HG03432 (cell line): ENCODE data around the gene FAAP24.
"Not testable (repeated sequence)": the region's sequence is repeated elsewhere in the genome, so short reads cannot be mapped to it uniquely, and the experiment has no call there.

Source experiments
- ATAC-seq: cut with Tn5 transposase; IDR thresholded peaks from one replicate; pipeline ENCODE4 v1.9.1; 2021; ENCODE audit warnings: mild to moderate bottlenecking, moderate library complexity; ENCODE audit not compliant: unreplicated experiment

The FAAP24 gene, protein sequence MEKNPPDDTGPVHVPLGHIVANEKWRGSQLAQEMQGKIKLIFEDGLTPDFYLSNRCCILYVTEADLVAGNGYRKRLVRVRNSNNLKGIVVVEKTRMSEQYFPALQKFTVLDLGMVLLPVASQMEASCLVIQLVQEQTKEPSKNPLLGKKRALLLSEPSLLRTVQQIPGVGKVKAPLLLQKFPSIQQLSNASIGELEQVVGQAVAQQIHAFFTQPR

DNA sequence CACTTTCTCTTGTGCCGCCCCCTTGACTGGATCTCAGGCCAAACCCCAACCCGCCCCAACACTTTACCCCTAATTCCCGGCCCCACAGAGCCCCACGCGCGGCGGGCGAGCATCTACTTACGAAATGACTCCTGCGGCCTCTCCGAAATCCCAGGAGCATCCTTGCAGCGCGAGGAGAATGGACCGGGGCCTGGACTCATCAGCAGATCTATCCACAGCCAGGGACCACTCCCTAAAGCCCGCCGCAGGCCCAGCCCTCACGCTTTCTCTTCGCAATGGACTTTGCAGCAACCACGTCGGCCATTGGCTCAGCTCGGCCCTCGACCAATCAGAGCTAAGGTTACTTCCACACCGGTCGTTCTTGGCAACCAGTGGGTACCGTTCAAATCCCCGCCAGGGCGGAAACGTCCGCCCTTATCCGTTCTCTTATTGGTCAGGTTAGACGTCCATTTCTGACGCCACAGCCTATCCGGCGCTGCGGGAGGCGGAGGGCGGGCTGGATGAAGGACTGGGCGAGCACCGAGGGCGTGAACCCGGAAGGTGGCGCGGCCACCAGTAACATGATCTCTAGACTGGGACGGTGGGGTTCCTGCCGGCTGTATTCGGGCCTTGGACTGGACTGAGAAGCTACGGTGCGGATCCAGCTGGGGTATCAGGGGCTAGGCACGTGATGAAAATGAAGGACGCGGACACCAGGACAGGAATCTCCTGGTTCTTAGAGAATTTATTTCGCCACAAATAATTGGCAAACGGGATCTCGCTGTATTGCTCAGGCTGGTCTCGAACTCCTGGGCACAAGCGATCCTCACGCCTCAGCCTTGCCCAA is at the start of gene FAAP24, which contains the start of gene CEP89:
FAAP24 (plus strand) TSS at position 528 of the 826 bp plus-strand sequence. CDS start 955 bp downstream, outside the sequence.
CEP89 (minus strand) TSS at position 244 of the 826 bp plus-strand sequence; CDS start at position 160, 84 bp downstream.
- peak; percentile 98 for ATAC-seq

DNA sequence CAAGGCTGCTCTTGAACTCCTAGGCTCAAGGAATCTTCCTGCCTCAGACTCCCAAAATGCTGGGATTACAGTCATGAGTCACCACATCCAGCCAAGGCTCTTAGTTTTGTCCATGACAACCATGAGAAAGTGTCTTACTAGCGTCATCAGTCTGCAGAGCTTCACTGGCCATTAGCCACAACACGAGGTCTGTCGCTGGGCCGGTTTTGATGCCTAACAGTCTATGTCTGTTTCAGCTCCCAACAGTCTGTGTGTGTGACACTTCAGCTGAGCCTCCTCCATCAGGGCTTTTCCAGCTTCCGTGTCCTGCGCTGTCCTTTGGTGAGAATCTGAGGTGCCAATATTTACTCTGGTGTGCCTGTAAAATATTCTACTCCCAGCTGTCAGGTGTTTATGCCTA is 47.8 kb upstream of the FAAP24 start:
- no peak for ATAC-seq

DNA sequence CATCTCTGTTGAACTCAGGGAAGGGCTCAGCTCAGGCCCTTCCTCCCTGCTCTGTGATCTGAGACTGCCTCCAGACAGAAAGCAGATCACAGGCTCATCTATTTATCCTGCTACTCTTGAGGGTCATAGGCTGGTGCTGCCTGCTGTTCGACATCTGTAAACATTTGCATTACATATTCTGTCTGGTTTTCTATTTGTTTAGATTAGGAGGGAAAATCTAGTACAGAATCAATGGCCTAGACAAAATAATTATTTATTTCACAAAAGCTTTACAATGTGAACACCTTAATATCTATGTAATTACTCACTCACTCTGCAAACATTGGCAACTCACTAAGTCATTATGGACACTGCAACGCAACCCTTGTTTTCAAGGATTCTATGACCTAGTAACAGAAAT is 43.2 kb upstream of the FAAP24 start:
- ATAC-seq, result no peak

DNA sequence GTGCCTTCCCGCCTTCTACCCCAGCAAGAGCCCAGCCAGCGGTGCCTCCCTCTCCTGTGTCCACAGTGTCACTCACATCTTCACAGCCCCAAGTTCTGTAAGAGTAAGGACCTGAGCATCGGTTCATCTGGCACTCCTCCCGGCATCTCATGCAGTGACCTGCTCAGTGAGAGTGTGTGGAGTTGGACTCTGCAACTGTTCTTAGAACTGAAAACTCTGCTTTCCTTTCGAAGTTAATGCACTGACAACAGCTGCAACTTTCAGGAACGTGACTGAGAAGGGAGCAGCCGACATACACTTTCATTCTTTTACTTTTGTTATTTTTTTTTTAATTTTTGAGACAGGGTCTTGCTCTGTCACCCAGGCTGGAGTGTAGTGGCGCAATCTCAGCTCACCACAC is 41.5 kb upstream of the FAAP24 start:
- ATAC-seq, result no peak

DNA sequence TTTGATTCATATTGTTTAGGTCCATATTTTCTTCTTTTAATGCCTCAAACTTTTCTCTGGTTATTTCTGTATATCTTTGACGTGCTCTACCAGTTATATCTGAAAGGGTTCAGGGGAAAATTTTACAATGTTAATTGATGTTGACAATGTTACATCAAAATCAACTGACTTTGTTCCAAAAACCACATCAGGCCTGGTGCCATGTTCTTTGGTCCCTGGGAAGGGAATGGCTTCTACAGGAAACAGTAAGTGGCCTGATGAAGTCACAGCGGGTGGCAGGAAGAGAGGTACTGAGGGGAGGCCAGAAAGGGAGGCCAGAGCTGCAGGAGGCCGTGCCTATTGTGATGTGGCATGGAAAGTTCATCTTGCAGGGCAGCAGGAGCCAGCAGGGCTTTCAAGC is 38.5 kb upstream of the FAAP24 start:
- ATAC-seq, result no peak

DNA sequence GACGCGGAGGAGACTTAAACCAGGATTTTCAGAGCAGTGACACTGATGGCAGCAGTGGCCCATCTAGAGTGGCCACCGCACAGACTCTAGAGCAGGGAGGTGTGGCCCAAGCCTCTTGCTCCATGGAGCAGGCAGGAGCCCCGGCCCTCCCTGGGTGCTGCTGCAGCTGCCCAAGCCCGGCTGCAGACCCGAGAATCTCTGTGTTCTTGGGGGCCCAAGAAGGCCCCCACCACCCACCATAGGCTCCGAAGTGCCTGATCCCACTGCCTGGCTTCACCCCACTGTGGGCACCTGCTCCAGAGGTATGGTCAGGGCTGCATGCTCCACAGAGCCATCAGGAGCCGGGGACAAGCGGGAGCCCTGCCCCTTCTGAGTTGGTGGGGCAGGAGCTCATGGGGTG is 36.4 kb upstream of the FAAP24 start:
- no peak for ATAC-seq

DNA sequence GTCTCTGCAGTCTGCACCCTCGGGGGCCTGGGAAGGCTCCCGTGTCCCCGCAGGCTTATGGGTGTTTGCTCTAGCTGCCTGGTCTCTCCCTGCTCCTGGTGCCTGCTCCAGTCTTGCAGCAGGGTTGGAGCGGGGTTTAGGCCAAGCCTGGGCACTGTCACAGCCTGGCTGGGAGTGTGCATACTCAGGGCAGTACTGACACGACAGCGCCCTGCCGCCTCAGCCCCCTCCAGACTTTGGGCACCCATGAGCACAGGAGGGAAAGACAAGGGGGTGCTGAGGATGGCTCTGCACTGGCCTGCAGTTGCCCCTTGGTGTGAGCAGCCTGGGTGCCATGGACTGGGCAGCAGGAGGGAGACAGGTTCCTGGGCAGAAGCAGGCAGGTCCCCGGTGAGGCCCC is 36.0 kb upstream of the FAAP24 start:
- ATAC-seq, result no peak

DNA sequence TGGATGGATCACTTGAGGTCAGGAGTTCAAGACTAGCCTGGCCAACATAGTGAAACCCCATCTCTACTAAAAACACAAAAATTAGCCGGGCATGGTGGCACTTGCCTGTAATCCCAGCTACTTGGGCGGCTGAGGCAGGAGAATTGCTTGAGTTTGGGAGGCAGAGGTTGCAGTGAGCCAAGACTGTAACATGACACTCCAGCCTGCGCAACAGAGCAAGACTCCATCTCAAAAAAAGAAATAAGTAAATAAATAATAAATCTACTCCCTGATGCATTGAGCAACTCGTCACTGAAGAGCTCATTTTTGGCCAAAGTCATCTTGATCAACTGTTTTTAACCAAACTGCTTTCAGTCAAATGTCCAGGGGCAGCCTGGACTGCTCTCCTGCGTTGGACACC is 30.8 kb upstream of the FAAP24 start:
- ATAC-seq, result not testable (repeated sequence)

DNA sequence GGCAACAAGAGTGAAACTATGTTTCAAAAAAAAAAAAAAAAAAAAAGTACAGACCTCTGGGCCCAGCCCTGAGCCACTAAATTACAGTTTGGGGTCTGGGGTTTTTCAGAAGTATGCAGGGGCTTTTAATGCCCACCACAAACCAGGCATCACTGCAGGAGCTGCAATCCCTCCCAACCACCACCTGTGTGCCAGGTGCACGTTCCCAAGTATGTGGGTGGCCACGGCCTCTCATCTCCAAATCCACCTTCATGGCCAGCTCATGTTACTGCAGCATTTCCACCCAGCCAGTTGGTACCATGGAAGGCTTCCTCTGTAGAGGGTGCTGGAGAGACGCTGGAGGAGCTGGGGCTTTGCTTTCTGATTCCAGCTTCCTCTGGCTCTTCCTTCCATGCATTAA is 26.8 kb upstream of the FAAP24 start:
- ATAC-seq, result no peak

DNA sequence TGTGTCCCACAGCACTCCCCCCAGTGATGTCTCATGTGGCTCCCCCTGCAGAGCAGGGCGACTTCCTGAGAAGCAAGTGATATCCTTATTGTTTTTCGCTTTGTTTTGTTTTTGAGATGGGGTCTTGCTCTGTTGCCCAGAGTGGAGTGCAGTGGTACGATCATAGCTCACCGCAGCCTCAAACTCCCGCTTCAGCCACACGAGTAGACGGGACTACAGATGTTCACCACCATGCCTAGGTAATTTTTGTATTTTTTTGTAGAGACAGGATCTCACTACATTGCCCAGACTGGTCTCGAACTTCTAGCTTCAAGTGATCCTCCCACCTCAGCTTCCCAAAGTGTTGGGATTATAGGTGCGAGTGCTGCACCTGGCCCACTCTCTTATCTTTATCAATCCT is 5.3 kb upstream of the FAAP24 start:
- no peak for ATAC-seq

DNA sequence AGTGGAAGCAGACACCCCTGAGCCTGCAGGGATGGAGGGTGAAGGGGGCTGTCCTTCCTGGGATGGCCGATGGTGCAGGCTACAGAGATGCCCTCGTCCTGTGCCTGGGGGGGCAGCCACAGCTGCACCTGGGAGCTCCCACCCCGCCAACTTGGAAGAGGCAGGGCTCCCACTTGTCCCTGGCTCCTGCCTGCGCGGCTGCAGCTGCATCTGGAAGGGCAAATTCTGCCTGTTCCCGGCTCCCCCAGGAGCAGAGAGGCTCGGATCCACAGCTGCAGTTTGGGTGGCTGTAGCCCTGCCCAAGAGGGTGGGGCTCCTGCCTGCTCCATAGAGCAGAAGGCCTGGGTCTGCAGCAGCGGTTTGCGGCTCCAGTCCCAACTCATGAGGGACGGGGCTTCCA is 2.5 kb upstream of the FAAP24 start:
- no peak for ATAC-seq

DNA sequence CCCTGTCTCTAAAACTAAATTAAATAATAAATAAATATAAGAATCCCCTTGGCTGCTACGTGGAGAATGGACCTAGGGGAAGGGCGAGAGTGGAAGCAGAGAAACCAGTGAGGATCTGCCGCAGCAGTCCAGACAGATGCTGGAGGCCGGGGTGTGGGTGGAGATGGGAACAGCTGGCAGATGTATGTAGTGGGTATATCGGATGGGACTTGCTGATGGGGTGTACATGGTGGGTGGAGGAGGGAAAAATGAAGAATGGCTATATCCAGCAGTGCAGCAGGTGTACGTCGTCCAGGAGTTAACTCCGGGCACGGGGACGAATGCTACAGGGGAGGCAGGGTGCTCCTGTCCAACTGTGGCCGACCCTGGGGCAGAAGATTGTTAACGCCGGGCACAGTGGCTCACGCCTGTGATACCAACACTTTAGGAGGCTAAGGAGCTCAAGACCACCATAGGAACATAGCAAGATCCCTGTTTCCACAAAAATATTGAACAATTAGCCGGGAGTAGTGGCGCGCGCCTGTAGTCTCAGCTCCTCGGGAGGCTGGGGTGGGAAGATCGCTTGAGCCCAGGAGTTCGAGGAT is 938 bp upstream of the FAAP24 start:
- no peak for ATAC-seq

DNA sequence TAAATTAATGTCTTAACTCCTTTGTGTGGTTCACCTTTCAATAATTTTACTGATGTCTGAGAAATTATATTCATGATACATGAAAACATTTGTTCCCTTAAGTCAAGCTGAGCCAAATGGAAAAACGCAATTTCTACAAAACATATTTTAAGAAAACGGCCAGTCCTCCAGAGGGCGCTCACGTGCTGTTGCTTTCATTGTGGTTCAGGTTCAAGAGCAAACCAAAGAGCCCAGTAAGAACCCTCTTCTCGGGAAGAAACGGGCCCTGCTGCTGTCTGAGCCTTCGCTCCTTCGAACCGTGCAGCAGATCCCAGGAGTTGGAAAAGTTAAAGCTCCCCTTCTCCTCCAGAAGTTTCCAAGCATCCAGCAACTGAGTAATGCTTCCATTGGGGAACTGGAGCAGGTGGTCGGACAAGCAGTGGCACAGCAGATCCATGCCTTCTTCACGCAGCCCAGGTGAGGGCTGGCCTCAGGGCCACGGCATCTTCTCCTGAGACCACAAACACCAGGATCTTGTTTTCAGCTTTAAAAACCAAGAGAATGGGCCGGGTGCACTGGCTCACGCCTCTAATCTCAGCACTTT is 4.3 kb downstream of the FAAP24 start:
- ATAC-seq, result no peak

DNA sequence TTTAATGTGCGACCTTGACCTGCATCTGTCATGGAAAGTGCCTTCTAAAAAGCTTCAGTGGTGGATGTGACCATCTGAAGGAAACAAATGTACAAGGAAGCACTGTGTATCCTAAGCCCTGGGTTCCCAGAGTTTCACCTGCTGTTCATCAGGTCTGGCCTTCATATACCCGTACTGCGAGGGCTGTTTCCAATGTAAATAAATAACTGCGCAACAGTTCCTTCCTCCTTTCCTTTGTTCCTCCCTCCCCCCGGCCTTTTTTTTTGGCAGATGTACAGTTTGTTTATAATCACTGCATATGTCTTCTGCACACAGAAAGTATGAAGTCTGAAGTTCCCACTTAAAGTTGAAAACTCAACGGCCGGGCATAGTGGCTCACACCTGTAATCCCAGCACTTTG is 5.2 kb downstream of the FAAP24 start:
- ATAC-seq, result no peak

DNA sequence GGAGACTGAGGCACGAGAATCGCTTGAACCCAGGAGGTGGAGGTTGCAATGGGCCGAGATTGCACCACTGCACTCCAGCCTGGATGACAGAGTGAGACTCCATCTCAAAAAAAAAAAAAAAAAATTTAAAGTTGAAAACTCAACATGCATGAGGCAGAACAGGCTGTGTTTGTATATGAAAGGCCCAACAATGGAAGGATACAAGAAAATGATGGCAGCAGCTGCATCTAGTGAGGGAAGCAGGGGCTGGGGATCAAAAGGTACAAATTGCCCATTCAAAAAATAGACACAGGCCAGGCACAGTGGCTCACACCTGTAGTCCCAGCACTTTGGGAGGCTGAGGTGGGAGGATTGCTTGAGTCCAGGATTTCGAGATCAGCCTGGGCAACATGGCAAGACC is 5.8 kb downstream of the FAAP24 start:
- not testable (repeated sequence) for ATAC-seq

DNA sequence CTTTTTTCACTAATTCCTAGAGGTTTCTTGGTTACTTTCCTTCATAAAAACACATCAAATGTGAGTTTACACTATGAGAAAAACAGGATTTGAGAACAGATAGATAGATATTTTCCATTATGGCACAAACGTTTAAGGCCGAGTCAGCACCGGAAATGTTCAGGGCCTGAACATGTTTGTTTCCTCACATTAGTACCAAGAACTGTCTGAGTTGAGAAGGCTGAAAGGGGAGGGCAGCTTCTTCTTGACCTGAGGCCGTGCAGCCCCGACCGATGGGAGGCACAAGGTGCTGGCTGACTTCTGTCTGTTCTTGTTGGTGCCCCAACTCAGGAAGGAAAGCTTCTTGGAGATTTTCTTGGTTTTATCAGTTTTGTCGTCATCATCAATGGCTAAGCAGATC is 7.8 kb downstream of the FAAP24 start:
- ATAC-seq, result not testable (repeated sequence)

DNA sequence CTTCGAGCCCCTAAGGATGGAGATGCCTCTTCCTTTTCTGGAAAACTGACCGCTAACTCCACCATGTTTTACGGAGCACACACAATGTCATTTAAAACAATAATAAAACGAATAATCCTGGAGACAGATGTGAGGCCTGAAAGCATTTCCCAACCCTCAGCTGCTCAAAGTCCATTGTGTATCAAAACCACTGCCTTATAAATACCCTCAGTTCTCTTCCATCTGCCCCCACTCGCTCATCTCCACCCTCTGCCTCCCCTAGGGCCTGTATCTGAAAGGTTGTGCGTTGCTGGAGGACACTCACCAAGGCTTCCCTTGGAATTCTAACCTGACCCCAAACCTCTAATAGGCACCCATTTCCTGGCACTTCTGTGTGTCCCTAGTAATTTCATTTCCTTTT is 10.4 kb downstream of the FAAP24 start:
- ATAC-seq, result not testable (repeated sequence)

DNA sequence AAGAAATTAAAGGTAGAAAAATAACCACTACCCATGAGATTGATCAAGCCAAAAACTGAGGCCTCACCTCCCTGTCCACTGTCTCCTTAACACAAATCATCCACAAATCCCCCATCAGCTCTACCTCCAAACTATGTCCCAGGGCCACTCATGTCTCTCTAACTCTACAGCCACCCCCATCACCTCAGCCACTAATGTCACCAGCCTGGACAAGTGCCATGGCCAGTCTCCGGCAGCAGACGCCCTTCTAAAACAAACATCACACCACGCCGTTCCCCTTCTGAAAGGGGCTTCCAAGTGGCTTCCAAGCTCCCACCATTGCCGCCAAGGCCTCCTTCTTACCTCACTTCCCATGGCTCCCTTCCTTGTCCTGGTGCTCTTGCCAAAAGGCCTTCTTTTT is 16.2 kb downstream of the FAAP24 start:
- not testable (repeated sequence) for ATAC-seq

DNA sequence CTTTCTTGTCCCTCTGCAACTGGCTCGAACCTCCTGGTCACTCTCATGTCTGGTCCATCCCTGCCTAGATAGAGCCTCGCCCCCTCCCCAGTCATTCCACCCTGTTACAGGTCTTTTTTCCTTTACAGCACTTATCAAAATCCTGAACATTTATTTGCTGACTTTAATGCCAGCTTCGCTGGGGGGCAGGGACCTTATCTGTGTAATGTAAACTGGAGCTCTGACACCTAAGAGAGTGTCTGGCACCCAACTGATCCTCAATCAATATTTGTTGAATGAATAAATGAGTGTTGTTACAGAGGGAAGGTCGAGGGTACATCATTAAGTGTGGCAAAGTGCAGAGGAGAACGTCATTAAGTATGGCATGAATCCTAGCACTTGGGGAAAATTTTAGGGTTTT is 16.7 kb downstream of the FAAP24 start:
- no peak for ATAC-seq

DNA sequence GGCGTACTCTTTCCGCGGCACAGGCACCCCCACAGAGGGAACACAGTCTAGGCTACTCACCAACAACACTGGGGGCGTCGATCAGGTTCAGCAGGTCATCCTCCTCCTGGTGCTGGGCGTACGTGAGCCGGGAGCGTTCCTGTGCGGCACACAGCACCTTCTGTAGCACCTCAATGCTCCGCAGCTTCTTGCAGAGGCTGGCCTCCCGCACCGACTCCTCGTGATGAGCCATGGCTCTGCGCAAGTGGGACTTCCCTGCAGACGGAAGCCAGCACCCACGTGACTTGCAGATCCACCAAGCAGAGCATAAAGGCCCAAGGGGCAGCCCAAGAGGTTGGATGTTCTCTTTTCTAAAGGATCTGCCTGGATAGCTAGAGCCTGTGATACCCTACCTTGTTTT is 23.9 kb downstream of the FAAP24 start:
- not testable (repeated sequence) for ATAC-seq

DNA sequence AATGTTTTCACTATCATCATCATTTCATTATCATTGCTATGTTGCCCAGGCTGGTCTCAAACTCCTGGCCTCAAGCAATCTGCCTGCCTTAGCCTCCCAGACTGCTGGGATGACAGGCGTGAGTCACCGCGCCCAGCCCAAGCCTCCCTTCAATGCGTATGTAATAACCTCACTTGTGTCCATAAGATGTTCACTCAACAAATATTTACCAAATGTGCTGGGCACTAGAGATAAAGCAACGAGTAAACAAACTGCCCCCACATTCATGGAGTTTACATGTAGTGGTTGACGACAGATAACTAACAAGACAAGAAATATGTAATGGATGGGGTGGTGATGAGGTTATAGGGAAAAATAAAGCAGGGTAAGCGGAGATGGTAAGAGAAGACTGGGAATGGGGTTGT is 25.0 kb downstream of the FAAP24 start:
- not testable (repeated sequence) for ATAC-seq
